Bronchial epithelial cell (primary cell): ENCODE measurements around the gene AZIN2. TPM values are rescaled to one million over a fixed set of nuclear protein-coding genes. Genes with fewer than 3 reads are reported as not detected.

ENCODE experiments used
- DNase-seq: peaks from one replicate; pipeline ENCODE4 v3.0.0-alpha.2; 2010; ENCODE audit warnings: low read depth
- FAIRE-seq: peaks from 2 replicates; lab custom pipeline; 2011; peaks lifted over from hg19 to GRCh38; lab: Jason Lieb, UNC
- H3K27me3 ChIP-seq: 2 replicates; pipeline ENCODE4 v1.5.1; 2011; ENCODE audit warnings: low read length; ENCODE audit not compliant: control insufficient read depth, insufficient read depth
- H3K36me3 ChIP-seq: 2 replicates; pipeline ENCODE4 v1.5.1; 2011; ENCODE audit warnings: low read length; ENCODE audit not compliant: control insufficient read depth, insufficient read depth
- H3K4me3 ChIP-seq: 2 replicates; pipeline ENCODE4 v1.5.1; 2011; ENCODE audit warnings: mild to moderate bottlenecking, low read depth, low read length, control low read depth
- total RNA-seq: library from RNA; depleted of rRNA; stranded (reverse); fragments of >200 nt; gene quantifications from 2 replicates; pipeline ENCODE4 v1.2.1, GENCODE V29; 2014
- TF ChIP-seq, protein P1 (sequence below): IDR thresholded peaks from 2 replicates; pipeline ENCODE4 v1.5.1; 2011; ENCODE audit warnings: mild to moderate bottlenecking, moderate library complexity, low read length, control low read depth, inconsistent platforms; ENCODE audit not compliant: insufficient read depth, severe bottlenecking

The AZIN2 gene
- total RNA-seq, 1 donor from 2014 or later, result 1.3 TPM

GRCh38 chr1:33143176-33143575 lies 62.2 kb downstream of the AZIN2 start:
- FAIRE-seq (no peak), DNase-seq (no peak)
- no peaks in the 10 kb centered on the region for H3K27me3 ChIP-seq
- H3K36me3 ChIP-seq, result no peaks in the 10 kb centered on the region
- H3K4me3 ChIP-seq, result no peak overlapping the region
- TF ChIP-seq, protein P1, sequence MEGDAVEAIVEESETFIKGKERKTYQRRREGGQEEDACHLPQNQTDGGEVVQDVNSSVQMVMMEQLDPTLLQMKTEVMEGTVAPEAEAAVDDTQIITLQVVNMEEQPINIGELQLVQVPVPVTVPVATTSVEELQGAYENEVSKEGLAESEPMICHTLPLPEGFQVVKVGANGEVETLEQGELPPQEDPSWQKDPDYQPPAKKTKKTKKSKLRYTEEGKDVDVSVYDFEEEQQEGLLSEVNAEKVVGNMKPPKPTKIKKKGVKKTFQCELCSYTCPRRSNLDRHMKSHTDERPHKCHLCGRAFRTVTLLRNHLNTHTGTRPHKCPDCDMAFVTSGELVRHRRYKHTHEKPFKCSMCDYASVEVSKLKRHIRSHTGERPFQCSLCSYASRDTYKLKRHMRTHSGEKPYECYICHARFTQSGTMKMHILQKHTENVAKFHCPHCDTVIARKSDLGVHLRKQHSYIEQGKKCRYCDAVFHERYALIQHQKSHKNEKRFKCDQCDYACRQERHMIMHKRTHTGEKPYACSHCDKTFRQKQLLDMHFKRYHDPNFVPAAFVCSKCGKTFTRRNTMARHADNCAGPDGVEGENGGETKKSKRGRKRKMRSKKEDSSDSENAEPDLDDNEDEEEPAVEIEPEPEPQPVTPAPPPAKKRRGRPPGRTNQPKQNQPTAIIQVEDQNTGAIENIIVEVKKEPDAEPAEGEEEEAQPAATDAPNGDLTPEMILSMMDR, result no peak

GRCh38 chr1:33143698-33144097 lies 62.7 kb downstream of the AZIN2 start:
- H3K36me3 ChIP-seq, result no peaks in the 10 kb centered on the region
- FAIRE-seq, result no peak
- no peak overlapping the region for H3K4me3 ChIP-seq
- no peak for DNase-seq
- TF ChIP-seq, protein P1, result no peak
- H3K27me3 ChIP-seq, result no peaks in the 10 kb centered on the region

DNA sequence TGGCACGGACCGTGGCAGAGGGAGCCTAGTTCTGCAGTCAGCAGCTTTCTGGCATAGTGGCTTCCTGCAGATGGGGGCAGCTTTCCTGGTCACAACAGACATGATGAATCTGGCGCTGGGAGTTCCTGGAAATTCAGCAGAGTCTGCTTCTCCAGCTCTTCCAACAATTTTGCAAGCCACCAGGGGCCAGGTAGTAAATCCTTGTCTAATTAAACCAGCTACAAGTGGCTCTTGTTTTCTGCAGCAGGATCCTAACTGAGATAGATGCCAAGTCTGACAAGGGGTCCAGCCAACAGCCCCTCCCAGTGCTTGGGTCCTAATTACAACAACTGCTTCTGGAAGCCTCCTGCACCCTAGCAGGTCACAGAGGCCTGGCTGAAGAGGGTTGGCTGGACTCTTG lies 65.0 kb downstream of the AZIN2 start:
- TF ChIP-seq, protein P1, result no peak
- H3K27me3 ChIP-seq, result no peaks in the 10 kb centered on the region
- FAIRE-seq, result no peak
- no peaks in the 10 kb centered on the region for H3K36me3 ChIP-seq
- H3K4me3 ChIP-seq, result no peak overlapping the region
- DNase-seq, result no peak

GRCh38 chr1:33147275-33147996 lies 66.5 kb downstream of the AZIN2 start:
- FAIRE-seq (no peak), DNase-seq (no peak)
- TF ChIP-seq, protein P1, result no peak
- H3K36me3 ChIP-seq, result no peaks in the 10 kb centered on the region
- H3K4me3 ChIP-seq, result no peak overlapping the region
- no peaks in the 10 kb centered on the region for H3K27me3 ChIP-seq

GRCh38 chr1:33147997-33148314 lies 67.0 kb downstream of the AZIN2 start:
- no peak for FAIRE-seq
- Histone ChIP-seq H3K36me3 (no peaks in the 10 kb centered on the region), H3K27me3 (no peaks in the 10 kb centered on the region), H3K4me3 (no peak overlapping the region)
- DNase-seq, result peak; percentile 28
- TF ChIP-seq, protein P1, result peak; percentile 34

GRCh38 chr1:33148615-33149014 lies 67.7 kb downstream of the AZIN2 start:
- TF ChIP-seq, protein P1, result no peak
- Histone ChIP-seq H3K27me3 (no peaks in the 10 kb centered on the region), H3K4me3 (no peak overlapping the region), H3K36me3 (no peaks in the 10 kb centered on the region)
- no peak for FAIRE-seq
- no peak for DNase-seq
